GM18867 (cell line): Measurements from ENCODE around the gene BTAF1.

Experiments used
- ATAC-seq: cut with Tn5 transposase; IDR thresholded peaks from one replicate; pipeline ENCODE4 v1.9.1; 2021; ENCODE audit warnings: mild to moderate bottlenecking, moderate library complexity; ENCODE audit not compliant: unreplicated experiment

Gene BTAF1

DNA sequence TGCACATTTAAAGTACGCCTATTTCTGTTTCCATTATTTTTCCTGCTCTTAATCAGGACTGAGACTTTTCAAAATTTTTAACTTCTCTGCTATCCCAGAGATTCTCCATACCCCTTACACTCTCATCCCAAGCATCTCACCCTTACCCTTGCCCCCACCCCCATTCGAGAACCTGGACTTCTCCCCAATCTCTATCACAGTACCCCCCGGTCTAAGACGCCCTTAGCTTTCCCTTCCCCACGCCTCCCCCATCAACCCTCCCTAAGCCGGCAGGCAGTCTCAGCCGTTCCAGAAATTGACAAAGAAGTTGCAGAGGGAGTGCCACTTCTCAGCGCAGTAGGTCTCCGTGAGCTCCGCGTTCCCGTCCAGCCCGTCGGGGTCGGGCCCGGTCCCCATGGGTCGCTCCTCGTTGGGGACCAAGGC is 15.6 kb upstream of the BTAF1 start:
- no peak for ATAC-seq

DNA sequence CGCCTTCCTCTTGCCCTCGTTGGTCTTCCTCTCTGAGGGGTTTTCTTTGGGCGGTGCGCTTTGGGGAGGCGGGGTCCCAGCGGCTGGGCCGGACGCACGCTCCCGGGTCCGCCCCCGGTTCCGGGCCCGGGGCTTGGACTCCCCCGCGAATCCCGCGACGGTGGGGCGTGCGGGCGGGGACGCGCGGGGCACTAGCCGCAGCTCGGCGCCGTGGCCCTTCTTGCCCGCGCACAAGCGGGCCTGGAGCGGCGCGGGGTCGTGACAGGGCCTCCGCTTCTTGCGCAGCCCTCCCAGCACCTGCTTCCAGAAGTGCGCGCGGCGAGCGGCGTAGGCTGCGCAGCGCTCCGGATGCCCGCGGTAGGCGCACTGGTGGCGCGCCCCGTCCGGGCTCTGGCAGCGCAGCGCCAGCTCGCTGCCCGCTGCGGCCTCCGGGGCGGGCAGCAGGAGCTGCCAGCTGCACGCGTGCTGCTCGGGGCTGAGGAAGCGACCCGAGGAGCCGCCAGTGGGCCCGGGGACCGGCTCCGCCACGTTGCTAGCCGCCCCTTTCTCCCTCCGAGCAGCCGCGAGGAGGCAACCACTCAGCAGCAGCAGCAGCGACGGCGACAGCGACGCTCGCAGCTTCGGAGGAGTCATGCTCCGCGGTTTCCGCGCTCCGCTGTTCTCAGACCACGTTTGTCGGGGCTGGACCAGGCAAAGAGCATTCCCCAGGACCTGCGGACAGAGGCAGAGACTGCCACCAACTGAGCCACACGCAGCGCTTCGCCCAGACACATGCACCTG is 15.0 kb upstream of the BTAF1 start:
- ATAC-seq = peak; percentile 94

DNA sequence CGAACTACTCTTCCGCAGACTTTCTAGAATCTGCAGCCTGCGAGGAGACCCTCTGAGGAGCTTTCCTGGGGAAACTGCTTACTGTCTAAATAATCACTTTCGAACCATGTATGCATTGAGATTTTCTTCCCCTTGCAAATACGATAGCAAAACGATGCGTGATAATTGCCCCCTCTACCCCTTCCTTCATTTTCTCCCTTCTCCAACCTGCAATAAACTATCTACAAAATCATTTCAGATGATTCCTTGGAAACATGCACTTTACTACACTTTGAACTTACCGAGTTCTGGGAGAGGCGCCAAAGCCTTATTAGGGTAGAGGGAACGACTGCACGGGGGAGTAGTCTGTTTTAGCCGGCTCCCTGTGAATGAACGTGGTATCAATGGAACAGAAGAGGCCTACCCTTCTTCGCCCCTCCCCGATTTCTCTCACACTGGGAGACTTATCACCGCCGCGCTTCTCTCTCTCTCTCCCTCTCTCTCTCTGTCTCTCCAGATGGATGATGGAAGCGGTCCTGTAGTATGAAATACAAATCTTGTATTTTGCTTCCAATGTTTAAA is 14.4 kb upstream of the BTAF1 start, which contains the start of gene FGFBP3:
FGFBP3 (minus strand) TSS at position 370 of the 561 bp plus-strand sequence. CDS start 517 bp downstream, outside the sequence.
- ATAC-seq = peak; percentile 4

DNA sequence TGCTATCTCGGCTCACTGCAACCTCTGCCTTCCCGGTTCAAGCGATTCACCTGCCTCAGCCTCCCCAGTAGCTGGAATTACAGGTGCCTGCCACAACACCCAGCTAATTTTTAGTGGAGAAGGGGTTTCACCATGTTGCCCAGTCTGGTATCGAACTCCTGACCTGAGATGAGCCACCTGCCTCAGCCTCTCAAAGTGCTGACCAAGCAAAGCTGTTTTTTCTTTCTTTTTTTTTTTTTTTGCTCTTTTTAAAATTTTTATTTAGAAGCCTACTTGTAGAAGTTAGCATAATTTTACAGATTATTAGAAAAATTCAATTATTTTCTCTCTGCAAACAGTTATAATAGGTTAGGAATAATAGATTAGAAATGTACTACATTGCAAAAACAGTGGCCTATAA is 13.1 kb upstream of the BTAF1 start:
- no peak for ATAC-seq

DNA sequence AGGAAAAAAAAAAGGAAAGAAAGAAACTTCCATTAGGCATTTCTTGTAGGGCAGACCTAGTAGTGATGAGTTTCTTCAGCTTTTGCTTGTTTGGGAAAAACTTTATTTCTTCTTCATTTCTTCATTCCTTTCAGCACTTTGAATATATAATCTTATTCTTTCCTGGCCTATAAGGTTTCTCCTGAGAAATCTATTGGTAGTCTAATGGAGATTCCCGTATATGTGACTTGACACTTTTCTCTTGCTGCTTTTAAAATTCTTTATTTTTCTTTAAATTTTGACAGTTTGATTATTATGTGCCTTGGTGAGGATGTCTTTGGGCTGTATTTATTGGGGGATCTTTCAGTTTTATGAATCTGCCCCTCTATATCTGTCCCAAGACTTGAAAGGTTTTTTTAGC is 3.9 kb upstream of the BTAF1 start:
- ATAC-seq = no peak

DNA sequence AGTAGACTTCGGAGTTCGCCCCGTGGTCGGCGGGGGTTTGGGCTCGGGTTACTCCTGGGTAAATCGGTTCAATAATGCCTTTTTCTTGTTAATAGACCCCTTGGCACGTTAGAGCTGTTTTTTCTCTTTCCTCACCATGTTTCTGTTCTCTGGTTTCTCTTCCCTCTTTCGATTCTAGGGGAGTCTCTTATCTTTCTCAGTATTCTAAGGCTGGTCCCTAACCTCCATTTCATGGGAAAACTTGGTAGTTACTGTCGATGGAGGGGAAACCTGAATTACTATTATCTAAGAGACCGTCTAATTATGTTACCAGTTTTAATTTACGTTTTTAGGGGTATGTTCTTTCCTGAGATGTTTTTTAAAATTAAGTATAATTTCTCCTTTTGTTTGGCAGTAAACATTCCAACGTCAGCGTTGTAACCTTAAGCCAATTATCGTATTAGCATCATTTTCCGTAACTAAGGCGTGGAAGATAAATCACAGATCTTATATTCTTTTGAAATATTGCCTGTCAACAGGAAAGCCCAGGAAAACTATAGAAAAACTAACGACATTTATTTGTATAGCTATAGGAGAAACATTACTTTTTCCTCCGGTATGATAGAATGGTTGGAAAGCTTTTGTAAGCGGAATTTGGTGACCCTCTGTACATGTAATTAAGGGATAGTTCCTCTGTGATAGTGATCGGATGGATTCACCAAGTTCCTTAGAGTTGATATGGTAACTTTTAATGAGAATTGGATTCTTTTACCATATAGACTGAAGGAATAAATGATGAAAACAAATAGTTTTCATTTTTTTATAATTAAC is 847 bp downstream of the BTAF1 start:
- peak; percentile 30 for ATAC-seq

DNA sequence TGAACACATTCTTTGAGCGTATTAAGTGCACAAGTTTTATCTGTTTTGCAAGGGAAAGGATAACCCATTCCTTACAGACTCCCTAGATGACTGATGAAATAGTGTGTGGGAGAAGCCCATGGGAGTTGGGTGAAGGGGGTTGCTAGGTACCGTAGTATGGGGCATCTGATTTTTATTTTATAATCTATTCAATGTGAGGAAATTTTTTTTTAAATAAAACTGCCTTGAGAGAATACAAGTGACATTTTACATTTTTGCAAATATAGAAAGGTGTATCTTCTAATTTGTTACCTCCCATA is 1.4 kb downstream of the BTAF1 start:
- no peak for ATAC-seq

DNA sequence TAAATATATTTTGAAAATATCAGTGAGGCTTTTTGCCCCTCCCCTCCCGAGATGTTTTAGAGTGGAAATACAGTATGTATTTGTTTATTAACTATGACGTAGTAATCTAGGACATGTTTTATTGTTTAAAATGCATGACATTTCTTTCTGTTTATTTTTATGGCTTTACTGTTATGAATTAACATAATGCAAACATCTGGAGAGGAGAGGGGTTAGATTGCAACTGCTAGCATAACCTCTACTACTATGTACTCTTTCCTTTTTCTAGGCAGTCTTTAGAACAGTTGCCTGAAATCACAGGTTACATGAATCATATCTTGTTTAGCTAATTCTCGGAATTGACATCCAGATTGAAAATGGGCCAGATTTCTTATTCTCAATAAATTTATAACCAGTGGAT is 7.4 kb downstream of the BTAF1 start:
- no peak for ATAC-seq

DNA sequence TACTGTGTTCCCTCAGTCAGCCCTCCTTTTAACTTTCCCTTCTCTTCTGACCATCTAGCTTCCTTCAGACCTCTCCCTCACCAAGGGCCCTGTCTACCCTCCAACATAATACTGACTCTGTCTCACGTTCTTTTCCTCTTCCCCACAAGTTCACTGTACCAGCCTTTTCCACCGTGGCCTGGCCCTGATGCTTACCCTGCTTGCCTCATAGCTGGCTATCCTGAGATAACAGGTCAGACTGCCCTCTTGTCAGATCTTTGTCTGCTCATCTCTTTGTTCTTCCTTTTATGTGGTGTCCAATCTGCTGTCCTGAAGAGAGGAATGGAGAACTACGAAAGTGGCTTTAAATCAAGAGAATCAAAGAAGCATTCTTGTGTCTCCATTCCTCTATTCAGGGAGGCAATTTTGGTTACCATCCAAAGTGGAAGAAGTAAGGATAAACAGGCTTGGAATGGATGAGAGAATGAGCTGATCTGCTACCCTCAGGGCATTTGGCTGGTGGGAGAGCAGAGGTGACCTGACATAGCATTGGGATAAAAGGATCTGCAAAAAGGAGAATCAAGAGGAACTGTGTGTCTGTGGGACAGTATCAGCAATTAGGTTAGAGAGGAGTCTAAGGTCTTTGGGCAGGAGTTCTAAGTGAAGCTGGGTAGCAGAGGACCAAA is 8.1 kb downstream of the BTAF1 start:
- ATAC-seq = no peak

DNA sequence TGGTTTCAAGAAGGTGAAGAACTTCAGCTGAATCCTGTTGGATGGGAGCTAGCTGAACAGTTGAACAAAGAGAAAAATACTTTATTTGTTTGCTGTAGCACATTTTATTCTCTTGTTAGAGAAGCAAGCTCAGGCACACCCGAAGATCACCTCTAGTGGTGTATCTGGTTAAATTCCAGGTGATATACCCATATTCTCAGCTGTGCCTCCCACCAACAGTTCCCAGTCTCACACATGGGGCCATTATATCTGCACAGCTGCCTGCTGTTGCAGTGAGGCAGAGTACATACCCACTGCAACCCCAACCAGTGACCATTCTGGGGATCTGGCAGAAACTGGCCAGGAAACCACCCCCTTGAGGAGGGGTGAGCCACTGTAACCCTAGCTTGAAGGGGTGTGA is 9.2 kb downstream of the BTAF1 start:
- ATAC-seq = no peak

DNA sequence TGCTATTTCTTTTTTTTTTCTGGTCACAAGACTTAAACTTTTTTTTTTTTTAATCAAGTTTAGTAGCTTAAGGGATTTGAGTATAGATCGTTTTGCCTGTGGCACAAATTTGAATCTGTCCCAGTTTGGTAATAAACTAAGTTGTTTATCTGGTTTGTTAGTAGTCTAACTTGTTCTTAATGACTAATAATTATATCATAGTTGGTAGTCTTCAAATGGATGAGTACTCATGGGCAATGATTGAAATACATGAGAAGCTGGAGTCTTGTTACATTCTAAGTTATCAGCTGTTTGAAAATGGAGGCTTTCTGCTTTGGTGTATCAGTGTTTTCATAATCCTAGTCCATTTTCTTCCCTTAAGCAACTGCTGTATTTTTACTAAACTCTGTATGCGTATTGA is 12.3 kb downstream of the BTAF1 start:
- no peak for ATAC-seq

DNA sequence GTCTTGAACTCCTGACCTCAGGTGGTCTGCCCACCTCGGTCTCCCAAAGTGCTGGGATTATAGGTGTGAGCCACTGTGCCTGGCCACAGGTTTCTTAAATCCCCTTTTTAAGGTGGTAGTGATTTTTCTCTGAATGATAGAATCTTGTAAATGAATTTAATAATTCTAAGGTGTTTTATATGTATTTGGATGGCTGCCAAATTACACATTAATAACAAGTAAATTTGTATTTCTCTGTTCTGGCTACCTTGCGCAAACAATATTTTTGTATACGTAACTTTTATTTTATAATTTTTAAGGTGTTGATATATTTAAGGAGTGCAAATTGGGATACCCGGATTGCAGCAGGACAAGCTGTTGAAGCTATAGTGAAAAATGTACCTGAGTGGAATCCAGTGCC is 16.1 kb downstream of the BTAF1 start:
- no peak for ATAC-seq

DNA sequence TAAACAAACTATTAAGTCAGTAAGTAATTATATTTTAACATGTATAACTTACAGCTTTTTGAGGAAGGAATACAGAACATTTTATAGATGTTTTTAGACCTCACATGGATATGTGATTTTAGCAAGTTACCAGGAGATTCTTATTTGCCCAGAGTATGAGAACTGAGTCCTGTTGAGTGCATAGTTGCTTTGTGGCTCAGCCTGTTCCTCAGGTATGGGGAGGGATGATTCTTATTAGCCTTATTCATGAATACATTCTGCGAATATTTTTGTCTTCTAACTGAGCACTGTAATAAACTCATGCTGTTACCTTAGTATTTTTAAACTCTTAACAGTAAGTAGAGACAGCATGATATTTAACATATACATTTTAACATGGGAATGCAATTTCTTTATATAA is 17.9 kb downstream of the BTAF1 start:
- ATAC-seq = no peak

DNA sequence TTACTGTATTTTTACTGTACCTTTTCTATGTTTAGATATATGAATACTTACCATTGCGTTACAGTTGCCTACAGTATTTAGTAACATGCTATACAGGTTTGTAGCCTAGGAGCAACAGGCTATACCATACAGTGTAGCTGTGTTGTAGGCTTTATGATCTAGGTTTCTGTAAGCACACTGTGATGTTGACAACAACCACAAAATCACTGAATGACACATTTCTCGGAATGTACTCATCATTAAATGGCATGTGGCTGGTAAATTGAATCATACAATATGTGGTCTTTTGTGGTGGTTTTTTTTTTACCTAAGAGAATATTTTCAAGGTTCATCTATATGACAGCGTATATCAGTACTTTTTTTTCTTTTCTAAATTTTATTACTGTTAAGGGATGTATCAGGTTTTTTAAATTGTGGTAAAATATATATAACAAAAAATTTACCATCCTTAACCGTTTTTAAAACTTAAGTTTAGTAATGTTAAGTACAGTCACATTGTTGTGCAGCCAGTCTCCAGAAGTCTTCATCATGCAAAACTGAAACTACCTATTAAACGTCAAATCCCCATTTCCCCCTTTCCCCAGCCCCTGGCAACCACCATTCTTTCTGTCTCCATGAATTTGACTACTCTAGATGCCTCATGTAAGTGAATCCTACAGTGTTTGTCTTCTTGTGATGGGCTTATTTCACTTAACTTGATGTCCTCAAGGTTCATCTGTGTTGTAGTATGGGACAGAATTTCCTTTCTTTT is 21.5 kb downstream of the BTAF1 start:
- peak; percentile 57 for ATAC-seq

DNA sequence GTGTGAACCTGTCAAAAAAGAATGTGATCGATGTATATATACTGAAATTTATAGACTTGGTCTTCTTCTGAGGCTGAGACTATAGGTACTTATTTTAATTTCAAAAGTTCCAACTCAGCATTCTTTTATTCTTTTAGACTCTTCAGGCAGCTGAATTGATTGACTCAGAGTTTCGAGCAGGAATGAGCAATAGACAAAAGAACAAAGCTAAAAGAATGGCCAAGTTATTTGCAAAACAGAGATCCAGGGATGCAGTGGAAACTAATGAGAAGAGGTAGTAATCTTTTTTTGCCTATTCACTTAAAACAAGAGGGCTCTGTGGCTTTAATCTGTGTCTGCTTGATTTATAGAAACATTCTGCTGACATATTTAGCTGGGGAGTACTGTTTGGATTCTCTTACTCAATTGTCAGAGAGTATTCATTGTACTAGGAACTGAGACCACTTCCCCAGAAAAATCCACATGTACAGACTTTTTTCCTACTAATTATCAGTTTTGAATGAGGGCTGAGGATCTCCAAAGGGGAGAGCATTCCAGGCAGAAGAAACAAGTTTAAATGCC is 30.1 kb downstream of the BTAF1 start:
- no peak for ATAC-seq

DNA sequence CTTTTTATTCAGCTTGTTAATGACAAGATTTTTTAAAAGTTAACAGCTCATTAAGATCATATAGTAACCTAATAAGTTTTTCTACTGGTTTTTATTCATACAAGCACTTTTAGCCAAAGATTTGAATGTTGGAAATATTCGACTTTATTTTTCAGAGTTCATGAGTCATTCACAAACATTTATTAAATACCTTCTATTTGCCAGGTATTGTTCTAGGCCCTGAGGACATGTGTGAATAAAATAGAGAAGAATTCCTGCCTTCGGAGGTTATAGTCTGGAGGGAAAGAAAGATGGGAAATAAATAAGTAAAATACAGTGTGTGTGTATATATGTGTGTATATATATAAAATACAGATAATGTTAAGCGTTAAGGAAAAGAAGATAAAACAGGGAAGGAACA is 31.5 kb downstream of the BTAF1 start:
- no peak for ATAC-seq

DNA sequence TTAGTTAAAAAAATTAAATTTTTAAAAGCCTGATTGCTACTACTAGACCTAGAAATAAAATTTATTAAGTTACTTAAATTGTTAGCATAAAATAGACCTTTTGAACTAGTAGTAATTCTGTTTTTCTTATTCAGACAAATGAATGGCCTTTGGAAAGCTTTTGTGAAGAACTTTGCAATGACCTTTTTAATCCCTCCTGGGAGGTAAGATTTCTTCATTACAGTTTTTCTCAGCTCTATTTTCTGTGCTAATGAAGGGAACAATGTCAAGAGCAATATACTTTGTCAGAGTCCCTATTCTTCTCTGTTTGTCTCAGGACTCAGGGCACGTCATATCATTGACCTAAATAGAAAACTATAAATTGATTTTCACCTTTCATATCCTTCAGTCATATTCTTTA is 33.5 kb downstream of the BTAF1 start:
- no peak for ATAC-seq

DNA sequence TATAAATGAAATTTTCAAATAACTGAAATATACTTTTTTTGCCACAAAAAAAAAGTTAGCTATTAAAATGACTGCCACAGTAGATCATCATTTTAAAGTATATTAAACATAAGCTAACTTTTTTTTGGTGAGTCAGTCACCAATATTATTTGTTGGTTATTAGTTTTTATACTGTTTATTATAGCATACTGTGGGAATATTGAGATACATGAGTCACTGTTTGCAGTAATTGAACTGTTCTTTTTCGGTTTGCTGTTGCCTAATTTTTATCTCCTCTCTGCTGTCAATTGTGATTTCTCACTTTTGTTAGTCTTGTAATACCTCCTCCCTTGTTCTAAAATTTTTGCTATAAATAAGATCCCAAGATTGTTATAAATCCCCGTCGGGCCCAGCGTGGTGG is 45.7 kb downstream of the BTAF1 start:
- ATAC-seq = no peak

DNA sequence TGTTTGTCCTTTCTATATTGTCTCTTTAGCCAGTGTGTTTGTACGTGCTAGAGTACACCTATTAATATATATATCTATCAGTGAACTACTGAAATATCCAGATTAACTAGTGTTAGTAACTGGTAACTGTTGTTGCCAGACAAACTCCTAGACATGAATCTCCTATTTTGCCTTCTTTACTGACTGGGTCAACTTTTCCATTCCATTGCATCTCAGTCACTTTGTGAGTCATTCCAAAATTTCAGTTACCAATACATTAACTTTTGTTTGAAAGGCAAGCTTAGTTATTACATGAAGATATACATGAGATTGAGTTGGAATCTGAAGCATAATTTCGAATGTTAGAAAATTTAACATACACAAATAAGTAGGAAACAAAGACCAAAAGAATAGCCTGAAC is 51.4 kb downstream of the BTAF1 start:
- ATAC-seq = no peak

DNA sequence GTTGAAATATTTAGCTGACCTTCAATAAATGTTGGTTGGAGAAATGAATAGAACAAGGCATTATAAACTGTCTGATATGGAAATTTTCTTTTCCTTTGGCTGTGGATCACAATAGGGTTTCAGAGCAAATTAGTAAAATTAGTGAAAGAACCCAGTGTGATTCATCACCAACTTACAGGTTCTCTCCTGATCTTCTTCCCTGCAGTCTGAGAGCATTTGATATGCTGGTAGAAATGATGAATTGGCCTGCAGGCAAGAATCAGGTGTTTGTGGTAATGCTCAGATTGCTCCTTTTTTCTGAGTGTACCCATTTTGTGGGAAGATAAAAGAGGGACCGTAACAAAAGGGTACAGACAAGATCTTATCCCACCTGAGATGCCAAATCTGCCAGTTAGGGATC is 51.9 kb downstream of the BTAF1 start:
- ATAC-seq = no peak
